ENCODE results near the gene RAB3IL1. TPM values are rescaled to one million over a fixed set of nuclear protein-coding genes. Genes with fewer than 3 reads are reported as not detected.

Gene RAB3IL1
- total RNA-seq, 1 donor from 2014 or later = 0.12 TPM

DNA sequence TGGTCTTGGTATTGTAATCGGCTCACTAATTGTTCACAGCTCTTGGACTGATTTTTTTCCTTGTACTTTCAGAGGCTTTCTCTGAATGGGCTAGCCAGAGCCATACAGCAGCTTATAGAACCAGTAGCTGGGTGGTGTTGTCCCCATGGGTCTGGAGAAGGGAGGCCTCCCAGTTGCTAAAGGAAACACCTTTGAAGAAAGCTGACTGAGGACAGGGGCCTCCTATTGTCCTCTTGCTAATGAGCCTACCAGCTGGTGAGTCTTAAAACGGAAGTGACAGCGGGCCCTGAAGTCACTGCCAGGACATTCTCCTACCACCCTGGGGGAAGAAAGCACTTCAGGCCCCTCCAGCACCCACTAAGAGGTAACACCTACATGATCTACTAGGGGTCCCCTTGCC is 36.0 kb downstream of the RAB3IL1 start:
- no peak for TF ChIP-seq CTCF (conservative IDR thresholded peaks at IDR 0.05; ENCODE audit: low read depth, low read length)
- DNase-seq (ENCODE audit: low read depth) = no peak
- H3K4me3 ChIP-seq (ENCODE audit: low read depth, low read length) = no peak overlapping the region

GRCh38 chr11:61880454-61880853 is 36.9 kb downstream of the RAB3IL1 start:
- no peak for DNase-seq (ENCODE audit: low read depth)
- no peak overlapping the region for H3K4me3 ChIP-seq (ENCODE audit: low read depth, low read length)
- TF ChIP-seq CTCF (conservative IDR thresholded peaks at IDR 0.05; ENCODE audit: low read depth, low read length) = no peak

DNA sequence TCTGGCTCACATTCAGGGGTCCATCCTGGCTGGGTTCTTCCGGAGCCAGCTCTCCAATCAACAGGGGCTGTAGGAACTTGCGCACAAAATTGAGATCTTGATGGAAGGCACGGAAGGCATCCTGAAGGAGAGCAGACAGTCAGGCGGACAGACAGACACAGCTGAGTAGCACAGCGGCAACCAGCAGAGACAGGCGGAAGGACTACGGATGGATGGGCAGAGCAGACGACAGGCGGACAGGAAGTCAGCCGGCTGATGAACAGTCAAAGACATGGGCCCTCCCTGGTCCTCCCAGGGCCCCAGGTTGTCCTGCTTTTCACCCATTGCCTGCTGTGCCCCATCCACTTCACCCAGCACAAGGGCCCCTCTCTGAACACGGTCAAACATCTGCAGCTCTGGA is 37.3 kb downstream of the RAB3IL1 start:
- no peak overlapping the region for H3K4me3 ChIP-seq (ENCODE audit: low read depth, low read length)
- no peak for DNase-seq (ENCODE audit: low read depth)
- no peak for TF ChIP-seq CTCF (conservative IDR thresholded peaks at IDR 0.05; ENCODE audit: low read depth, low read length)

DNA sequence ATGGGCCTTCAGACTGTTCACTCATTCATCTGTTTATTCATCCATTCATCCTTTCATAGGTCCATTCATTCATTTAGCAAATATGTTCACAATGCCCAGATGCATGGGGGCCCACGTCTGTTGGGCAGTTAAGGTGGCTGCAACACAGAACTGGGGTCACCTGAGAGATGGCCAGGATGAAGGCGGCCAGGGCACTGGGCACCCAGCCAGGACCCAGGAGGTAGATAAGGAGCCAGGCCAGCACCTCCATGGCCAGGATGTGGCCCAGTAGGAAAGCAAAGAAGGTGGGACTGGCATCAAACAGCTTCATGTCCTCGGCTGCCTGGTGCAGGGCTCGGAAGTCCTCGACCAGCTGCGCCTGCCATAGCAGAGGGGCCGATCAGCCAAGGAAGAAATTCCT is 38.2 kb downstream of the RAB3IL1 start:
- DNase-seq (ENCODE audit: low read depth) = no peak
- no peak for TF ChIP-seq CTCF (conservative IDR thresholded peaks at IDR 0.05; ENCODE audit: low read depth, low read length)
- no peak overlapping the region for H3K4me3 ChIP-seq (ENCODE audit: low read depth, low read length)

GRCh38 chr11:61875698-61876097 is 41.7 kb downstream of the RAB3IL1 start:
- TF ChIP-seq CTCF (conservative IDR thresholded peaks at IDR 0.05; ENCODE audit: low read depth, low read length) = no peak
- DNase-seq (ENCODE audit: low read depth) = no peak
- H3K4me3 ChIP-seq (ENCODE audit: low read depth, low read length) = no peak overlapping the region

- TF ChIP-seq CTCF (conservative IDR thresholded peaks at IDR 0.05; ENCODE audit: low read depth, low read length) = no peak
- H3K4me3 ChIP-seq (ENCODE audit: low read depth, low read length) = no peak overlapping the region
- no peak for DNase-seq (ENCODE audit: low read depth)
Observed at GRCh38 chr11:61874853-61875252, 42.5 kb downstream of the RAB3IL1 start.

GRCh38 chr11:61874377-61874809 is 43.0 kb downstream of the RAB3IL1 start:
- no peak for DNase-seq (ENCODE audit: low read depth)
- H3K4me3 ChIP-seq (ENCODE audit: low read depth, low read length) = no peak overlapping the region
- no peak for TF ChIP-seq CTCF (conservative IDR thresholded peaks at IDR 0.05; ENCODE audit: low read depth, low read length)

Data from epithelial cell of proximal tubule (primary cell).